Measurements from ENCODE around the gene COBL. TPM values are rescaled to one million over a fixed set of nuclear protein-coding genes. Genes with fewer than 3 reads are reported as not detected.

COBL gene
- total RNA-seq, 4 donors from 2014 or later = under 0.01 to 7.7 (median 2.6) TPM

DNA sequence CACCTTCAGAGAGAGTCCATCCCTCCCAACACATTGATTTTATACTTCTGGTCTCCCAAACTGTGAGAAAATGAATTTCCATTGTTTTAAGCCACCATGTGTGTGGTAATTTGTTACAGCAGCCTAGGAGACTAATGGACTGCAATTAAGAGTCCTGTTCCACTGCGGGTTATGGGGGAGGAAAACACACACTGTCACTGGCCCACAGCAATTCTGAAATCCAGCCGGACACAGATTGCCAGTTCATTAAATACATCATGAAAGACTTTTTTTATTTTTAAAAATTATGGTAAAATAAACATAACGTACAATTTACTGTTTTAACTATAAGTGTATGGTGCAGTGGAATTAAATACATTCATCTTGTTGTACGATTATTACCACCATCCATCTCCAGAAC is 340.5 kb downstream of the COBL start:
- intact Hi-C loops (cut with DNase I; ENCODE audit: low total_unique reads) = no loop called here
- Histone ChIP-seq H3K36me3 (no peaks in the 10 kb centered on the region), H3K4me3 (no peak overlapping the region), H3K27me3 (no peaks in the 10 kb centered on the region), H3K27ac (no peak overlapping the region), H3K4me1 (no peaks in the 10 kb centered on the region), H3K9me3 (no peaks in the 10 kb centered on the region)
- no peak for DNase-seq
- TF ChIP-seq, protein P1, sequence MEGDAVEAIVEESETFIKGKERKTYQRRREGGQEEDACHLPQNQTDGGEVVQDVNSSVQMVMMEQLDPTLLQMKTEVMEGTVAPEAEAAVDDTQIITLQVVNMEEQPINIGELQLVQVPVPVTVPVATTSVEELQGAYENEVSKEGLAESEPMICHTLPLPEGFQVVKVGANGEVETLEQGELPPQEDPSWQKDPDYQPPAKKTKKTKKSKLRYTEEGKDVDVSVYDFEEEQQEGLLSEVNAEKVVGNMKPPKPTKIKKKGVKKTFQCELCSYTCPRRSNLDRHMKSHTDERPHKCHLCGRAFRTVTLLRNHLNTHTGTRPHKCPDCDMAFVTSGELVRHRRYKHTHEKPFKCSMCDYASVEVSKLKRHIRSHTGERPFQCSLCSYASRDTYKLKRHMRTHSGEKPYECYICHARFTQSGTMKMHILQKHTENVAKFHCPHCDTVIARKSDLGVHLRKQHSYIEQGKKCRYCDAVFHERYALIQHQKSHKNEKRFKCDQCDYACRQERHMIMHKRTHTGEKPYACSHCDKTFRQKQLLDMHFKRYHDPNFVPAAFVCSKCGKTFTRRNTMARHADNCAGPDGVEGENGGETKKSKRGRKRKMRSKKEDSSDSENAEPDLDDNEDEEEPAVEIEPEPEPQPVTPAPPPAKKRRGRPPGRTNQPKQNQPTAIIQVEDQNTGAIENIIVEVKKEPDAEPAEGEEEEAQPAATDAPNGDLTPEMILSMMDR (IDR thresholded peaks at IDR 0.05) = no peak

DNA sequence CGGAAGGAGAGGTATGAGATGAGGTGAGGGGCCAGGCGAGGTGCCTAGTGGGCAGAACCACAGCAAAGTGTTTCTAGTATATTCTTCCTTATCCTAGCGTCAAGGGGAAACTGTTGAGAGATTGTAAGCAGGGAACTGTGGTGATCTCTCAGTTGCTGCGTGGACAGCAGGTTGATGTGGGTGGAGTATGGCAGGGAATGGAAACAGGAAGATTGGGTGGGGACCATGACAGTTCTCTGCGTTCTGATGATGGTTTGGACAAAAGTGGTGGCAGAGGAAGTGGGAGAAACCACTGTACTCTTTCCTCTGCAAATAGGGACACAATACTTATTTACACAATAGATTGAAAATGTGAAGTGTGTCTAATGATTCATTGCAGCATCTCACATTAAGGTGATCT is 342.4 kb downstream of the COBL start:
- H3K4me3 ChIP-seq = no peak overlapping the region
- no peaks in the 10 kb centered on the region for H3K27me3 ChIP-seq
- no peaks in the 10 kb centered on the region for H3K36me3 ChIP-seq
- H3K9me3 ChIP-seq = no peaks in the 10 kb centered on the region
- no peaks in the 10 kb centered on the region for H3K4me1 ChIP-seq
- TF ChIP-seq, protein P1 (IDR thresholded peaks at IDR 0.05) = no peak
- TF ChIP-seq POLR2A (IDR thresholded peaks at IDR 0.05) = no peak
- DNase-seq = no peak
- no peak overlapping the region for H3K27ac ChIP-seq
- intact Hi-C loops (cut with DNase I; ENCODE audit: low total_unique reads) = no loop called here

DNA sequence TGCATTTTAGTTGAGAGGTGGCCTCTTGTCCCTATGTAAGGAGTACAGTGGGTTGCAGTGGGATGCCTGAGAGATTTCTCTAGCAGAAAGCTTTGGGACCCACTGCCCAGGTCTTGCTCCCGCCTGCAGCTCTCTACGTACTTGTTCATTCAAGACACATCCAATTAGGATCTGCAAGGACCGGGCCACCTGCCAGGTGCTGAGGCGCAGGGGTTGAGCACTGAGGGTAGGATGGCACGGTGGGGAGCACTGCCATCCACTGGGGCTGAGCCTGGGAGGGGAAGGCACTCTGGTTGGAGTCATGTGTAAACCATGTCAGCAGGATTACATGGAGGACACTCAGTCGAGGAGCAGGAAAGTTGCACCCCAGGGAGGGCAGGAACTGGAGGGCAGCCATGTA is 342.8 kb downstream of the COBL start:
- intact Hi-C loops (cut with DNase I; ENCODE audit: low total_unique reads) = no loop called here
- no peak for DNase-seq
- H3K27ac ChIP-seq = no peak overlapping the region
- H3K4me3 ChIP-seq = no peak overlapping the region
- H3K4me1 ChIP-seq = no peaks in the 10 kb centered on the region
- no peaks in the 10 kb centered on the region for H3K36me3 ChIP-seq
- no peaks in the 10 kb centered on the region for H3K27me3 ChIP-seq
- H3K9me3 ChIP-seq = no peaks in the 10 kb centered on the region
- no peak for TF ChIP-seq POLR2A (IDR thresholded peaks at IDR 0.05)
- TF ChIP-seq, protein P1 (IDR thresholded peaks at IDR 0.05) = no peak

DNA sequence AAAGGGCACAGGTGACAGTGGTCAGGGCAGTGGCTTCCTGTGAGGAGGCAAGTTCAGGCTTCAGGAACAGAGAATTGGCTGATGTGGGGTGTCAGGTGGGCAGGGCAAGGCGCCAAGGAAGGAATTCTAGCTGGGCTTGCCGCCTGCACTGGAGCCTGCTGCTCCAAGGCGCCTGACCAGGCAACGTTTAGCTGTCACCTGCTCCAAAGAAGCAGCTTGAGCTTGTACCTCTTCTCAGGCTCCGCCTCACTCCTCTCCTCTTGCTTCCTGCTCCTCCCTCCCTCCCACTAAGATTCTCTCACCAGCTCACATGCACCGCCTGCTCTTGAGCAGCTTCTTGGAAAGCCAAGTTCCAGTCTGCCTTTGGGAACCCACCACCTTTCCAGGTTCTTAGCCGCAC is 346.5 kb downstream of the COBL start:
- no peaks in the 10 kb centered on the region for H3K4me1 ChIP-seq
- no peaks in the 10 kb centered on the region for H3K36me3 ChIP-seq
- DNase-seq = no peak
- H3K27me3 ChIP-seq = no peaks in the 10 kb centered on the region
- H3K27ac ChIP-seq = no peak overlapping the region
- no peaks in the 10 kb centered on the region for H3K9me3 ChIP-seq
- TF ChIP-seq, protein P1 (IDR thresholded peaks at IDR 0.05) = no peak
- TF ChIP-seq POLR2A (IDR thresholded peaks at IDR 0.05) = no peak
- H3K4me3 ChIP-seq = no peak overlapping the region
- intact Hi-C loops (cut with DNase I; ENCODE audit: low total_unique reads) = no loop called here

Measured in uterus (tissue), 4 donors.